HCT116 (cell line): ENCODE data around the gene LZTR1. TPM values are rescaled to one million over a fixed set of nuclear protein-coding genes. Genes with fewer than 3 reads are reported as not detected.

Source experiments
- ATAC-seq: fragments of 200-7000 bp; cut with Tn5 transposase; 2 replicates; pipeline ENCODE4 v1.9.1; 2020; ENCODE audit warnings: mild to moderate bottlenecking, moderate library complexity
- BruUV-seq: library from RNA; stranded (reverse); fragments of 400-500 nt; replicated peaks from 2 replicates; lab custom pipeline; 2021; lab: Mats Ljungman, UMichigan
- CTCF ChIA-PET: fragments of 300-600 bp; sonication (Branson Sonifier 250); formaldehyde crosslinking; loops from one replicate; lab custom pipeline; 2021; ENCODE audit warnings: antibody characterized with exemption; lab: Charles Lee
- POLR2A ChIA-PET: fragments of 300-600, 350-600 bp; sonication (Branson Sonifier 250); formaldehyde crosslinking; loops from one replicate; lab custom pipeline; 2021; ENCODE audit warnings: antibody characterized with exemption; lab: Charles Lee
- RAD21 ChIA-PET, 2 experiments: fragments of 300-600 bp; sonication (Branson Sonifier 250); formaldehyde crosslinking; loops; one replicate each; lab custom pipeline; 2023; ENCODE audit warnings: low total read pairs in 2 of 2; ENCODE audit not compliant: uncharacterized antibody in 2 of 2, unreplicated experiment in 2 of 2, low non-redundant PET in 1 of 2; lab: Charles Lee
- DNase-seq: peaks from one replicate; pipeline ENCODE4 v3.0.0-alpha.2; 2010; ENCODE audit warnings: low read depth, low spot score
- H2AFZ ChIP-seq: fragments of 200-600 bp; shearing (Covaris generic), sonication (generic); 2 replicates; pipeline ENCODE4 v1.6.1; 2017; ENCODE audit warnings: low read depth, mixed run types, mixed read lengths, antibody characterized with exemption, low read length; ENCODE audit not compliant: poor library complexity, severe bottlenecking
- H3K27ac ChIP-seq: 2 replicates; pipeline ENCODE4 v1.5.1; 2012; ENCODE audit warnings: low read depth, low read length
- H3K27me3 ChIP-seq: fragments of 200-600 bp; sonication (generic); 2 replicates; pipeline ENCODE4 v1.6.1; 2016; ENCODE audit warnings: mixed run types, low read length, mixed read lengths; ENCODE audit not compliant: insufficient read depth
- H3K36me3 ChIP-seq, 2 experiments: fragments of 200-500 bp in 1 of 2; fragments of 200-600 bp in 1 of 2; sonication (Bioruptor generic) in 1 of 2; sonication (generic) in 1 of 2; 2 replicates each; pipeline versions ENCODE4 v1.5.1 to v1.6.1; 2014 to 2016; ENCODE audit warnings: low read length in 2 of 2, inconsistent platforms in 1 of 2, mixed read lengths in 1 of 2, mixed run types in 1 of 2; ENCODE audit not compliant: insufficient read depth in 2 of 2, control insufficient read depth in 1 of 2
- H3K4me1 ChIP-seq, 2 experiments: fragments of 200-600 bp in 1 of 2; sonication (generic) in 1 of 2; 2 replicates each; pipeline versions ENCODE4 v1.5.1 to v1.6.1; 2012 to 2017; ENCODE audit warnings: low read length in 2 of 2, inconsistent platforms in 1 of 2, mild to moderate bottlenecking in 1 of 2, mixed read lengths in 1 of 2, mixed run types in 1 of 2, moderate library complexity in 1 of 2; ENCODE audit not compliant: insufficient read depth in 2 of 2, control insufficient read depth in 1 of 2
- H3K4me2 ChIP-seq: fragments of 200-600 bp; sonication (generic); 2 replicates; pipeline ENCODE4 v1.6.1; 2017; ENCODE audit warnings: mixed run types, low read length, mixed read lengths
- H3K4me3 ChIP-seq, 2 experiments: fragments of 200-600 bp in 1 of 2; sonication (generic) in 1 of 2; replicated peaks in 1 of 2; 2 replicates each; pipeline ENCODE4 v1.5.1; 2011 to 2016; ENCODE audit warnings: low read length in 2 of 2, control low read depth in 1 of 2, low read depth in 1 of 2, mild to moderate bottlenecking in 1 of 2, mixed read lengths in 1 of 2, mixed run types in 1 of 2
- H3K79me2 ChIP-seq: fragments of 200-600 bp; sonication (generic); 2 replicates; pipeline ENCODE4 v1.6.1; 2017; ENCODE audit warnings: mild to moderate bottlenecking, mixed run types, low read length, moderate library complexity, mixed read lengths; ENCODE audit not compliant: insufficient read depth
- H3K9ac ChIP-seq: fragments of 200-600 bp; sonication (generic); 2 replicates; pipeline ENCODE4 v1.6.1; 2016; ENCODE audit warnings: low read length, mixed read lengths
- H3K9me2 ChIP-seq: fragments of 200-600 bp; sonication (generic), shearing (Covaris generic); 2 replicates; pipeline ENCODE4 v1.6.1; 2017; ENCODE audit warnings: mixed run types, mild to moderate bottlenecking, moderate library complexity; ENCODE audit not compliant: insufficient read depth
- H3K9me3 ChIP-seq, 2 experiments: fragments of 200-500 bp in 1 of 2; fragments of 200-600 bp in 1 of 2; sonication (Bioruptor generic) in 1 of 2; sonication (generic) in 1 of 2; 2 replicates each; pipeline ENCODE4 v1.6.1; 2014 to 2017; ENCODE audit warnings: low read length in 2 of 2, mixed read lengths in 2 of 2, inconsistent platforms in 1 of 2, low read depth in 1 of 2, mild to moderate bottlenecking in 1 of 2, mixed run types in 1 of 2, moderate library complexity in 1 of 2; ENCODE audit not compliant: control insufficient read depth in 1 of 2, insufficient read depth in 1 of 2
- H4K20me1 ChIP-seq: fragments of 200-600 bp; sonication (generic), shearing (Covaris generic); 2 replicates; pipeline ENCODE4 v1.6.1; 2017; ENCODE audit warnings: mixed run types, mild to moderate bottlenecking, moderate library complexity; ENCODE audit not compliant: insufficient read depth
- ELF1 ChIP-seq: IDR thresholded peaks from 2 replicates; pipeline ENCODE4 v1.6.1; 2012; ENCODE audit warnings: low read depth, borderline replicate concordance
- JUND ChIP-seq: IDR thresholded peaks from 2 replicates; pipeline ENCODE4 v1.6.1; 2012
- MAX ChIP-seq: IDR thresholded peaks from 2 replicates; pipeline ENCODE4 v1.6.1; 2012
- POLR2A ChIP-seq: IDR thresholded peaks from 2 replicates; pipeline ENCODE4 v1.7.0; 2011; ENCODE audit warnings: borderline replicate concordance; ENCODE audit not compliant: insufficient read depth, insufficient read length; ENCODE audit errors: extremely low read depth
- RAD21 ChIP-seq: IDR thresholded peaks from 2 replicates; pipeline ENCODE4 v1.6.1; 2012; ENCODE audit warnings: low read depth, mild to moderate bottlenecking
- REST ChIP-seq: IDR thresholded peaks from 2 replicates; pipeline ENCODE4 v1.6.1; 2012; ENCODE audit warnings: low read depth
- YY1 ChIP-seq: IDR thresholded peaks from 2 replicates; pipeline ENCODE4 v1.6.1; 2011; ENCODE audit warnings: low read length, low read depth, moderate library complexity, mild to moderate bottlenecking; ENCODE audit not compliant: insufficient replicate concordance; ENCODE audit errors: extremely low read depth
- intact Hi-C: fragments of 100-400 bp; cut with micrococcal nuclease; formaldehyde crosslinking; loops from 2 replicates; pipeline ENCODE4 v1.10.0; 2022
- total RNA-seq: library from RNA; stranded (reverse); gene quantifications from one replicate; pipeline ENCODE4 v1.2.1, GENCODE V29; 2021; ENCODE audit not compliant: unreplicated experiment

The LZTR1 gene
- total RNA-seq, 1 experiment from 2014 or later, result 56.5 TPM

GRCh38 chr22:20964799-20965103, 17.3 kb upstream of the LZTR1 start:
- peaks cover 0 to 4% of the 10 kb centered on the region in 2 experiments; a peak in 1 of 4 replicates for H3K4me1 ChIP-seq
- no peaks in the 10 kb centered on the region for H3K27me3 ChIP-seq
- no TSS peak for BruUV-seq
- intact Hi-C loops, result no loop called here
- no peak overlapping the region for H3K4me3 ChIP-seq
- DNase-seq, result no peak
- no peaks in the 10 kb centered on the region for H3K9me2 ChIP-seq
- no peak overlapping the region for H2AFZ ChIP-seq
- H3K9ac ChIP-seq, result no peak overlapping the region
- H4K20me1 ChIP-seq, result no peaks in the 10 kb centered on the region
- CTCF ChIA-PET, result no interaction called here
- no peak overlapping the region for H3K27ac ChIP-seq
- H3K9me3 ChIP-seq, result no peaks in the 10 kb centered on the region
- RAD21 ChIA-PET, result no interaction called here
- H3K4me2 ChIP-seq, result no peak overlapping the region
- no peak for TF ChIP-seq POLR2A
- no peak for TF ChIP-seq ELF1
- TF ChIP-seq MAX, result no peak
- TF ChIP-seq YY1, result no peak
- TF ChIP-seq REST, result no peak
- no peak for TF ChIP-seq JUND
- no peak for TF ChIP-seq RAD21
- TF ChIP-seq, all 23 proteins: peak for 0
- Histone ChIP-seq H3K36me3 (no peaks in the 10 kb centered on the region), H3K79me2 (no peaks in the 10 kb centered on the region)
- POLR2A ChIA-PET, result no interaction called here
- no peak for ATAC-seq
